ENCODE results near the gene TPPP2.
A peak's percentile ranks its signal among the peaks of the same experiment; 100 is the strongest.

The TPPP2 gene

GRCh38 chr14:21053184-21054122 is 23.4 kb downstream of the TPPP2 start:
- Mint-ChIP-seq H3K4me1 (no peaks in the 10 kb centered on the region), H3K27ac (no peak overlapping the region), H3K27me3 (peaks cover 0 to 12% of the 10 kb centered on the region in 2 donors), H3K4me3 (no peak overlapping the region), H3K9me3 (no peaks in the 10 kb centered on the region), H3K36me3 (no peaks in the 10 kb centered on the region)
- DNase-seq (no peak), ATAC-seq (replicated peaks) (no peak)

GRCh38 chr14:21054123-21054767 is 24.2 kb downstream of the TPPP2 start:
- Mint-ChIP-seq H3K27me3 (peaks cover 0 to 9% of the 10 kb centered on the region in 2 donors), H3K9me3 (no peaks in the 10 kb centered on the region), H3K36me3 (no peaks in the 10 kb centered on the region), H3K4me1 (no peaks in the 10 kb centered on the region), H3K27ac (no peak overlapping the region), H3K4me3 (no peak overlapping the region)
- DNase-seq: no peak
- no peak for ATAC-seq (replicated peaks)

GRCh38 chr14:21054768-21055145 is 24.7 kb downstream of the TPPP2 start:
- ATAC-seq (replicated peaks): no peak
- Mint-ChIP-seq H3K9me3 (no peaks in the 10 kb centered on the region), H3K27ac (no peak overlapping the region), H3K27me3 (peaks cover 5 to 11% of the 10 kb centered on the region in 2 donors), H3K36me3 (no peaks in the 10 kb centered on the region), H3K4me3 (no peak overlapping the region), H3K4me1 (no peaks in the 10 kb centered on the region)
- DNase-seq: no peak

GRCh38 chr14:21055432-21056117 is 25.6 kb downstream of the TPPP2 start:
- no peaks in the 10 kb centered on the region for H3K4me1 Mint-ChIP-seq
- no peak for ATAC-seq (replicated peaks)
- no peaks in the 10 kb centered on the region for H3K36me3 Mint-ChIP-seq
- no peak overlapping the region for H3K27ac Mint-ChIP-seq
- no peak for DNase-seq
- no peaks in the 10 kb centered on the region for H3K9me3 Mint-ChIP-seq
- H3K4me3 Mint-ChIP-seq: no peak overlapping the region
- H3K27me3 Mint-ChIP-seq: peaks cover 13 to 19% of the 10 kb centered on the region in 2 donors

- H3K9me3 Mint-ChIP-seq: no peaks in the 10 kb centered on the region
- no peak for DNase-seq
- no peaks in the 10 kb centered on the region for H3K36me3 Mint-ChIP-seq
These were observed 26.6 kb downstream of the TPPP2 start for GRCh38 chr14:21056520-21057163.

GRCh38 chr14:21057803-21058675 is 28.0 kb downstream of the TPPP2 start, which contains the start of gene RNASE8:
RNASE8 (plus strand) TSS chr14:21057822; CDS start chr14:21057893, 71 bp downstream.
- H3K4me1 Mint-ChIP-seq: no peaks in the 10 kb centered on the region
- peak in 1 of 2 donors; percentile 45 for ATAC-seq (replicated peaks)
- no peaks in the 10 kb centered on the region for H3K36me3 Mint-ChIP-seq
- peaks cover 21 to 22% of the 10 kb centered on the region in 2 donors for H3K27me3 Mint-ChIP-seq
- H3K9me3 Mint-ChIP-seq: no peaks in the 10 kb centered on the region
- DNase-seq: no peak
- no peak within 1 kb of the TSS for H3K4me3 Mint-ChIP-seq
- no peak within 1 kb of the TSS for H3K27ac Mint-ChIP-seq

More at GRCh38 chr14:21056520-21057163, 26.6 kb downstream of the TPPP2 start:
- no peaks in the 10 kb centered on the region for H3K4me1 Mint-ChIP-seq
- peaks cover 20 to 21% of the 10 kb centered on the region in 2 donors for H3K27me3 Mint-ChIP-seq
- no peak overlapping the region for H3K27ac Mint-ChIP-seq
- no peak for ATAC-seq (replicated peaks)
- no peak overlapping the region for H3K4me3 Mint-ChIP-seq

GRCh38 chr14:21058903-21059302 is 28.9 kb downstream of the TPPP2 start:
- Mint-ChIP-seq H3K36me3 (no peaks in the 10 kb centered on the region), H3K4me3 (no peak overlapping the region), H3K27ac (no peak overlapping the region), H3K27me3 (peaks cover 21 to 27% of the 10 kb centered on the region in 2 donors), H3K4me1 (no peaks in the 10 kb centered on the region), H3K9me3 (no peaks in the 10 kb centered on the region)
- DNase-seq: no peak
- no peak for ATAC-seq (replicated peaks)

GRCh38 chr14:21059842-21060613 is 30.0 kb downstream of the TPPP2 start:
- Mint-ChIP-seq H3K4me1 (no peaks in the 10 kb centered on the region), H3K27ac (no peak overlapping the region), H3K4me3 (no peak overlapping the region), H3K9me3 (no peaks in the 10 kb centered on the region), H3K27me3 (peaks cover 21 to 34% of the 10 kb centered on the region in 2 donors), H3K36me3 (no peaks in the 10 kb centered on the region)
- DNase-seq: no peak
- ATAC-seq (replicated peaks): no peak

GRCh38 chr14:21060614-21061346 is 30.8 kb downstream of the TPPP2 start:
- no peaks in the 10 kb centered on the region for H3K4me1 Mint-ChIP-seq
- H3K27ac Mint-ChIP-seq: no peak overlapping the region

GRCh38 chr14:21061347-21061668 is 31.3 kb downstream of the TPPP2 start:
- ATAC-seq (replicated peaks): no peak
- Mint-ChIP-seq H3K4me3 (no peak overlapping the region), H3K36me3 (no peaks in the 10 kb centered on the region), H3K27me3 (peaks cover 32 to 46% of the 10 kb centered on the region in 2 donors), H3K27ac (no peak overlapping the region), H3K4me1 (no peaks in the 10 kb centered on the region), H3K9me3 (no peaks in the 10 kb centered on the region)
- no peak for DNase-seq

More at GRCh38 chr14:21060614-21061346, 30.8 kb downstream of the TPPP2 start:
- no peaks in the 10 kb centered on the region for H3K9me3 Mint-ChIP-seq
- DNase-seq (no peak), ATAC-seq (replicated peaks) (no peak)
- H3K27me3 Mint-ChIP-seq: peaks cover 28 to 41% of the 10 kb centered on the region in 2 donors
- no peaks in the 10 kb centered on the region for H3K36me3 Mint-ChIP-seq
- H3K4me3 Mint-ChIP-seq: no peak overlapping the region

GRCh38 chr14:21063479-21063878 is 33.5 kb downstream of the TPPP2 start:
- peaks cover 40 to 59% of the 10 kb centered on the region in 2 donors for H3K27me3 Mint-ChIP-seq
- no peaks in the 10 kb centered on the region for H3K36me3 Mint-ChIP-seq
- H3K4me3 Mint-ChIP-seq: no peak overlapping the region
- peaks cover 4% of the 10 kb centered on the region in 2 donors for H3K4me1 Mint-ChIP-seq
- ATAC-seq (replicated peaks) (no peak), DNase-seq (no peak)
- H3K9me3 Mint-ChIP-seq: no peaks in the 10 kb centered on the region
- H3K27ac Mint-ChIP-seq: no peak overlapping the region

- Mint-ChIP-seq H3K9me3 (no peaks in the 10 kb centered on the region), H3K27ac (no peak overlapping the region), H3K4me3 (no peak overlapping the region), H3K4me1 (peaks cover 31 to 35% of the 10 kb centered on the region in 2 donors), H3K27me3 (peaks cover 31 to 52% of the 10 kb centered on the region in 2 donors), H3K36me3 (no peaks in the 10 kb centered on the region)
- no peak for DNase-seq
- ATAC-seq (replicated peaks): no peak
These were observed 37.0 kb downstream of the TPPP2 start for GRCh38 chr14:21066882-21067502.

Measured in stimulated activated naive B cell treated with anti-CD40 and anti-IgM and Interleukin-4, amounts not matched to agents 10 μg/mL and 1 μg/mL and 100 μg/mL, for 72 hours (primary cell).